IPS-15b (cell line): ENCODE results near the gene ARL4A.
"Not testable (repeated sequence)": the region's sequence is repeated elsewhere in the genome, so short reads cannot be mapped to it uniquely, and the experiment has no call there.

Source experiments
- H3K27me3 ChIP-seq: one replicate; pipeline ENCODE4 v1.6.1; 2013; ENCODE audit warnings: low read length; ENCODE audit not compliant: control insufficient read depth, insufficient read depth
- H3K36me3 ChIP-seq: one replicate; pipeline ENCODE4 v1.6.1; 2013; ENCODE audit warnings: low read length; ENCODE audit not compliant: control insufficient read depth, insufficient read depth
- H3K4me1 ChIP-seq: one replicate; pipeline ENCODE4 v1.6.1; 2013; ENCODE audit warnings: mild to moderate bottlenecking, low read length; ENCODE audit not compliant: control insufficient read depth, insufficient read depth
- H3K4me3 ChIP-seq: one replicate; pipeline ENCODE4 v1.5.1; 2013; ENCODE audit warnings: low read depth, low read length
- H3K9ac ChIP-seq: one replicate; pipeline ENCODE4 v1.6.1; 2013; ENCODE audit warnings: low read depth, mild to moderate bottlenecking, low read length
- H3K9me3 ChIP-seq: one replicate; pipeline ENCODE4 v1.6.1; 2013; ENCODE audit warnings: mild to moderate bottlenecking, low read length; ENCODE audit not compliant: control insufficient read depth, insufficient read depth

The ARL4A gene

DNA sequence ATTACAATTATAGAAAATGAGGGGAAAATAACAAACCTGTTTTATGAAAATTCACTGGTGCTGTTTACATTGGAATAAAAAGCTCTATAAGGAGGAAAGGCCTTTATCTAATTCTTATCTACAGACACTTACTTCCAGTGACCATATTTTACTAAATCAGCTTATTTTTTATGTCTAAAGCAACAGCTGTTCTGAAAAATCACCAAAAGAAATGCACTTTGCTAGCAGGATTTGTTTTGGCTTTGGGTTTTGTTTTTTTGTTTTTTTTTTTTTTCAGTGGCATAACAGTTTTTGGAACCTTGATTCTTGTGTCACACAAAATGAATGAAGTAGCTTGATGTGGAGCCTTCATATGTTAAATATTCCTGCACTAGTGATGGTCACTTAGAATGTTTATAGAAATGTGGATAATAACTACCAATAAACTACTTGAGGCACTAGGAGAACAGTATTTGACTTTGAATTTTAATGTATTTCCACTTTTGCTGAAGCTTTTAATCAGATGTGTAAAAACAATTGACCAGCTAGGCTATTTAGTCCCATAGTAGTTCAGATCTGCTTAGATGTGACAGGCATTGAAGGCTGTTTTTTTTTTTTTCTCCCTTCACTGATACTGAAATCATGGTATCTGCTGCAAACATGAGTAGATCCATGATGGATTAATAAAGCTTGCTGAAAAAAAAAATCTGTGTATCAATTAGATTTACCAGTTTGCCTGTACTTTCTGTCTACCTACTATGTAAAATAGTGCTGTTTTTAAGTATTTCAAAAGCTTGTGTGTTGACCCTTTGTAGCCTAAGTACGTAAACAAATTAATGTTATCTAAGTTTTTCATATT, 2.8 kb downstream of the ARL4A start:
- peak overlapping the region; percentile 19 for H3K9ac ChIP-seq

DNA sequence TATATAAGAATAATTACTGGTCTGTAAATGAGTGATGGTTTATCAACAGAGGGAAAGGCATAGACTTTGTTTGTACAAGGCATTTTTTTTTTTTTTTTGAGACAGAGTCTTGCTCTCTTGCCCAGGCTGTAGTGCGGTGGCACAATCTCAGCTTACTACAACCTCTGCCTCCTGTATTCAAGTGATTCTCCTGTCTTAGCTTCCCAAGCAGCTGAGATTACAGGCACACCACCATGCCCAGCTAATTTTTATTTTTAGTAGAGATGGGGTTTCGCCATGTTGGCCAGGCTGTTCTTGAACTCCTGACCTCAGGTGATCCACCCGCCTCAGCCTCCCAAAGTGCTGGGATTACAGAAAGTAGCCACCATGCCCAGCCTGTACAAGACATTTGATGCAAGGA, 4.0 kb downstream of the ARL4A start:
- not testable (repeated sequence) for H3K36me3 ChIP-seq, H3K4me1 ChIP-seq, H3K9me3 ChIP-seq, H3K9ac ChIP-seq, H3K4me3 ChIP-seq, H3K27me3 ChIP-seq

More for the DNA sequence above, 2.8 kb downstream of the ARL4A start:
- Histone ChIP-seq H3K4me3 (peak overlapping the region; percentile 41), H3K4me1 (peaks cover 9% of the 10 kb centered on the region), H3K36me3 (no peaks in the 10 kb centered on the region), H3K9me3 (no peaks in the 10 kb centered on the region), H3K27me3 (no peaks in the 10 kb centered on the region)

DNA sequence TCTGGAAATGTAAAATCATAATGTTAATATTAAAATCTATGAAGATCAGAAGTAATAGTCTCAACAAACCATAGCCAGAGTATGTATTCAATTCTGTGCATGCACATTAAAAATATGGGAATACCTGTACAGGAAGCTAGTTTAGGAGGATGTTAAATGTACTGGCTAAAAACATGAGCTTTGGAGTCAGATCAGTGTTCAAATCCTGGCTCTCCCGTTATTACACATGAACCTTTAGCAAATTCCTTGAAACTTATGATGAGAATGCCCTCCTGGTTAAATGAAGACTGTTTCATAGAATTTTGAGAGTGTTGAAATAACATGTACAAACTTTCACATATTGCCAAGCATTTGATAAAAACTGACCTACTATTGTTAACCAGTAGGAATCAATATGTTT, 4.6 kb downstream of the ARL4A start:
- Histone ChIP-seq H3K9ac (no peak overlapping the region), H3K36me3 (no peaks in the 10 kb centered on the region), H3K4me3 (no peak overlapping the region), H3K9me3 (no peaks in the 10 kb centered on the region), H3K4me1 (peaks cover 3% of the 10 kb centered on the region), H3K27me3 (no peaks in the 10 kb centered on the region)

DNA sequence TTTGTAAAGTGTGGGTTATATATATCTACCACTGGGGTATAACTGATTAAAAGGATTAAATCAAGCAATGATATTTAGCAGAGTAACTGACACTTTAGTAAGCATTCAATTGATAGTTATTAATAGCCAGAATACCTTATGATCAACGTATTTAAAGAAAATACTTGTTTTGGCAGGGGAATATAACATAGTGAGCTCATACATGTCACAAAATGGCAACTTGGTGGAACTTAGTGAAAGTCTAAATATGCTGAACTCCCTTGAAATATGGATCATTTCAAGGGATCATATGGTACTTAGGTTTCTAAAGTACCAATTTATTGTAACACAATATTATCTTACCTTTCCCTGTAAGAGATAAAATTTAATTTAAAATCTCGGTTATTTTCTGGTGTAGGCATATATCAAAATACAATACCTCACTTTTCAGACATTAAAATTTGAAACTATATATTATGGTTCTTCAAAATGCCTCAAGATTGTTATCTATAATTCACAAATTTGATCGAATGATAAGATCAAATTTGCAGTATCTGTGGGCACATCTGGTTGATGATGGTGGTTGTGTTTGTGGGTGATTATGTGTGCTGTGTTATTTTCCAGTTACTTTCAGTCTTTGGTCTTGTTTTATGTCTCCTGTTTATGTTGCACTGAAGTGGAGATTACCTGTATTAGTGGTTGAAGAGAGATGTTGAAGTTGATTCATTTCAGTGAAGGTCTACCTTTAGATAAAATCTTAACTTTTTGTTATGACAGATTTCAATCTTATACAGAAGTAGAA, 5.2 kb downstream of the ARL4A start:
- no peak overlapping the region for H3K4me3 ChIP-seq
- H3K9ac ChIP-seq = no peak overlapping the region
- H3K9me3 ChIP-seq = no peaks in the 10 kb centered on the region
- H3K4me1 ChIP-seq = peaks cover 3% of the 10 kb centered on the region
- H3K27me3 ChIP-seq = no peaks in the 10 kb centered on the region
- no peaks in the 10 kb centered on the region for H3K36me3 ChIP-seq

DNA sequence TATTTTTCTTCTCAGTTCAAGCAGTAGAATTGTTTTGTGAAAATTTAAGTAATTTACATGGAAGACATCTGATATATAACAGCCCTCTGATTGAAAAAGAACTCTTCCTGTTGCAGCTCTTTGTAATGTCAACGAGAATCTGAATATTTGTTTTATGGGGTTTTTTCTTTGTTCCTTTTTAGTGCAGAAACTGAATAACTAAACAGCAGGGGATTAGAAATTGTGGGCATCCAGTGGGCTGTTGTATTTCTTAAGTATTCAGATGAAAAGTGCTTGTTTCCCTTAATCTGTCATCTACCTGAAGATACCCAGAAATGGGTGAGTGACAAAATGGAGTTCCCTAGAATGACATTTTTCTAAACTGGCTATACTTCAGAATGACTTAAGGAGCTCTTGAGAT, 7.4 kb downstream of the ARL4A start:
- Histone ChIP-seq H3K4me1 (peaks cover 1% of the 10 kb centered on the region), H3K36me3 (no peaks in the 10 kb centered on the region), H3K9me3 (no peaks in the 10 kb centered on the region), H3K27me3 (no peaks in the 10 kb centered on the region), H3K9ac (no peak overlapping the region), H3K4me3 (no peak overlapping the region)

DNA sequence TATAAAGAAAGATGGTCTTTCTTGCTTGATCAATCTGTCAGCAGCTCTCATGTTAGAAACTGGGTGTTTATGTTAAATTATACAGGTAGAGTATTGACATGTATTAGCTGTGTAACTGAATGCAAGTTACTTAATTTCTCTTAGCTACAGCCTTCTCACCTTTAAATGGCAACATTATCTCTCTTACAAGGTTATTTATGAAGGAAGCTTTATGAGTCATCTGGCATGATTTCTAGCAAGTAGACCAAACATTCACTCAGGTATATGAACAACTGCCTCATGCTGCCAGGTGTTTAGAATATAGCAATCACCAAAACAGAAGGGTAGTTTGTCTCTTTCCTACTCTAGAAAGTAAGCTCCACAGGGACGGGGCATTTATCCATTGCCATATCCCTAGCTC, 8.5 kb downstream of the ARL4A start:
- Histone ChIP-seq H3K9ac (no peak overlapping the region), H3K27me3 (no peaks in the 10 kb centered on the region), H3K9me3 (no peaks in the 10 kb centered on the region), H3K4me1 (no peaks in the 10 kb centered on the region), H3K36me3 (no peaks in the 10 kb centered on the region), H3K4me3 (no peak overlapping the region)

DNA sequence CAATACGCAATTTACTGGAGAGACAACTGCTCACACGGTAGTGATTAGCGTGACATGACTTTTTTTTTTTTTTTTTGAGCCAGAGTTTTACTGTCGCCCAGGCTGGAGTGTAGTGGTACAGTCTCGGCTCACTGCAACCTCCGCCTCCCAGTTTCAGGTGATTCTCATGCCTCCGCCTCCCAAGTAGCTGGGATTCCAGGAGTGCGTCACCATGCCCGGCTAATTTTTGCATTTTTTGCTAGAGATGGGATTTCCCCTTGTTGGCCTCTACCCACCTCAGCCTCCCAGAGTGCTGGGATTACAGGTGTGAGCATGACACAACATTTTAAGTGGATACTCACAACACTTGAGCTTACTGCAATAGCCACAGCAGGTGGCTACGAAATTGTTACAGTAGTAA, 11.9 kb downstream of the ARL4A start:
- no peaks in the 10 kb centered on the region for H3K9me3 ChIP-seq
- H3K4me3 ChIP-seq = no peak overlapping the region
- no peaks in the 10 kb centered on the region for H3K36me3 ChIP-seq
- H3K27me3 ChIP-seq = no peaks in the 10 kb centered on the region
- no peaks in the 10 kb centered on the region for H3K4me1 ChIP-seq
- no peak overlapping the region for H3K9ac ChIP-seq

DNA sequence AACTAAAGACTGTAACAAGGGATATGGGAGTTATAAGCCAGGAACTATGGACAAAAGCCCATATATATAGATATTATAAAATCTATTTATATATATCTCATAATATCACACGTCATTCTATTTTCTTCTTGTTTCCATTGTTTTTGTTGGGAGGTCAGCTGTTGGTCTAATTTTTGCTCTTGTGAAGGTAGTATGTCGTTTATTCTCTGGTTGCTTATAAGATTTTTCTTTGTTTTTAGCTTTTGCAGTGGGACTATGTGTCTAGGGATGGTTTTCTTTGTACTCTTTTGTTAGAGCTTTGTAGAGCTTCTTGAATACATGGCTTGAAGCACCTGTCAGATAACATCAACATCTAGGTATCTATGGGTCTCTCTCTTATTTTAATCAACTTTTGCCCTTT, 14.0 kb downstream of the ARL4A start:
- Histone ChIP-seq H3K36me3 (no peaks in the 10 kb centered on the region), H3K9ac (no peak overlapping the region), H3K4me1 (no peaks in the 10 kb centered on the region), H3K27me3 (no peaks in the 10 kb centered on the region), H3K4me3 (no peak overlapping the region), H3K9me3 (no peaks in the 10 kb centered on the region)

DNA sequence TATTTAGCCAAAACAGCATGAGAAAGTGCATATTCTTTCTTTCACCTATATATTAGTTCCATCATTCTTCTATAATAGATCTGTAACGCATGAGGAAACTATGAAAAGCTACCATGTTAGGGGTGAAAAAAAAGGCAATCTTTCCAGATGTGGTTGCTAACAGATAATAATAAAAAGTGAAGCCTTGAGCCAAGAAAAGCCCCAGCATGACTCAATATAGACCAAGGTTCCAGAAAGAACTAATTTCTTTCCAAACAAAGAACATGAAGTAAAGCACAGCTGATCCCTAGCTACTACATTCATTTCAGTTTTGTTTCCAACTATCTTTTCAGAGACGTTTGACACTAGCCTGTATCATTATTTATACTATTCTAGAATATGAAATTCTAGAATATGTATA, 16.4 kb downstream of the ARL4A start:
- H3K9ac ChIP-seq = no peak overlapping the region
- H3K9me3 ChIP-seq = no peaks in the 10 kb centered on the region
- no peaks in the 10 kb centered on the region for H3K36me3 ChIP-seq
- no peaks in the 10 kb centered on the region for H3K4me1 ChIP-seq
- no peaks in the 10 kb centered on the region for H3K27me3 ChIP-seq
- no peak overlapping the region for H3K4me3 ChIP-seq

DNA sequence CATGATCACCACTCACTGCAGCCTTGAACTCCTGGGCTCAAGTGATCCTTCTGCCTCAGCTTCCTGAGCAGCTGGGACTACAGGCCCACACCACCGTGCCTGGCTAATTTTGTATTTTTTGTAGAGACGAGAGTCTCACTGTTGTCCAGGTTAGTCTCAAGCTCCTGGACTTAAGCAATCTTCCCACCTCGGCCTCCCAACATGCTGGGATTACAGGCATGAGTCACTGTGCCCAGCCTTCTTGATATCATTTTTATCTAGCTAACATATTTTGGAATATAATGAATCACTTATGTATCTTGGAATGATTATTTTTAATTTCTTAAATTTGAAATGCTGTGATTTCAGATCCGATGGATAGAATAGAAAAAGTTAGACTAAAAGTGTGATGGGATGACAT, 18.4 kb downstream of the ARL4A start:
- Histone ChIP-seq H3K9me3 (no peaks in the 10 kb centered on the region), H3K4me1 (no peaks in the 10 kb centered on the region), H3K4me3 (no peak overlapping the region), H3K27me3 (no peaks in the 10 kb centered on the region), H3K9ac (no peak overlapping the region), H3K36me3 (no peaks in the 10 kb centered on the region)

DNA sequence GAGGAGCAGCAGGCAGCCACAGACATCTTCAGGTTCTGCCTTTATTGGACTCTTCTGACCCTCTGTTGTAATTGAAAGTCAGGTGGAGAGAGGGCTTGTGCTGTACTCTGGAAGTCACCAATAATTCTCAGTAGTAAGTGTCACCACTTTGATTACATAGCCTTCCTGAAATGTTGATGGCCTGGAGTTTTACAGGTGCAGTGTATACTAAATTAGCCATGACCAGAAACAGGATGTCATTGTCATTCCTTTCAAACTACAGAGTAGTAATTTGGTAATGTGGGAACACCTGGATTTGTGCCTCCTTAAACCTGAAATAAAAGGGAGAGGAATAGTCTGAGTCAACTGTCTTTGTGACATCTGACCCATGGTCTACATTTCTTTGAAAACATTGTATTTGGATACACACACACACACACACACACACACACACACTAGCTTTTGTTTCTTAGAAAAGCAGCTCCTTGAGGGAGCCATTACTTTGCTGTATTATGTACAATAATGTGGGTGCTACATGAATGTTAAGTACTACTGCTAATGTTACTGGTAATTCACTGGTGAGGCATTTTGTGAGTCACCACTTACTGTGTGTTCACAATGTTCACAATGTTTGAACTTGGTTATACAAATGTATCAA, 19.6 kb downstream of the ARL4A start:
- Histone ChIP-seq H3K9ac (no peak overlapping the region), H3K4me1 (no peaks in the 10 kb centered on the region), H3K27me3 (no peaks in the 10 kb centered on the region), H3K9me3 (no peaks in the 10 kb centered on the region), H3K4me3 (no peak overlapping the region), H3K36me3 (no peaks in the 10 kb centered on the region)

DNA sequence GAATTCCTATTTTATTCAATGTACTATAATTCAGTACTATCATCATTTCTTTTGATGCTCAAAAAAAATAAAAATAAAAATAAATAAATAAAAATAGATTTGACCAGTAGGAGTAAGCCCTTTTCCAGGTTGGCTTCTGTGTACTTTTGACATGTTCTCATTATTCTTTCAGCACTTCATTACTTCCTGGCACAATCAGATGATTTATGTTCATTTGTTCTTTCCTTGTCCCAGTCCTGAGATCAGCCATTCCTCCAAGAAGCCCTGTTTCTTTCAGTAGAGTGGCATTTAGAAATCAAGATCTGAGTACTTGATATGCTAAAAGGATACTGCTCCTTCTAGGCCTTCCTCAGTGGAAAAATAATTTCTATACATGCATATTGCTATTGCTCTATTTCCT, 20.9 kb downstream of the ARL4A start:
- Histone ChIP-seq H3K9me3 (no peaks in the 10 kb centered on the region), H3K4me3 (no peak overlapping the region), H3K9ac (no peak overlapping the region), H3K4me1 (peaks cover 2% of the 10 kb centered on the region), H3K27me3 (no peaks in the 10 kb centered on the region), H3K36me3 (no peaks in the 10 kb centered on the region)
